Measurements from ENCODE around the gene FGF1.
A peak's percentile ranks its signal among the peaks of the same experiment; 100 is the strongest.

FGF1 gene

GRCh38 chr5:142617416-142618129 lies 68.3 kb downstream of the FGF1 start:
- Histone ChIP-seq H3K9ac (no peak overlapping the region), H3K4me1 (peaks cover 10 to 30% (median 23%) of the 10 kb centered on the region in 10 experiments), H4K20me1 (no peaks in the 10 kb centered on the region), H3K27ac (peak overlapping the region in 1 of 11 experiments; percentile 9; a peak in 3 of 22 replicates), H3K27me3 (no peaks in the 10 kb centered on the region), H3K4me2 (peak overlapping the region in 8 of 11 experiments; percentile 1 to 46 (median 24); a peak in 11 of 22 replicates), H3K4me3 (no peak overlapping the region), H3K9me3 (replicated peaks in 1 of 11) (peaks cover 11 to 22% (median 15%) of the 10 kb centered on the region in 11 experiments), H3K36me3 (no peaks in the 10 kb centered on the region)
- TF ChIP-seq Cebpa-rat (IDR thresholded peaks at IDR 0.05) = no peak

- H3K4me1 ChIP-seq = peaks cover 10 to 30% (median 23%) of the 10 kb centered on the region in 10 experiments
- no peak for TF ChIP-seq Cebpa-rat (IDR thresholded peaks at IDR 0.05)
- H4K20me1 ChIP-seq = no peaks in the 10 kb centered on the region
- no peak overlapping the region for H3K9ac ChIP-seq
- no peak overlapping the region for H3K4me3 ChIP-seq
- H3K27me3 ChIP-seq = no peaks in the 10 kb centered on the region
- peaks cover 9 to 19% (median 15%) of the 10 kb centered on the region in 11 experiments for H3K9me3 ChIP-seq (replicated peaks in 1 of 11)
- no peak overlapping the region for H3K27ac ChIP-seq
- no peaks in the 10 kb centered on the region for H3K36me3 ChIP-seq
- no peak overlapping the region for H3K4me2 ChIP-seq
Measured at GRCh38 chr5:142615948-142616347, 69.9 kb downstream of the FGF1 start.

- Histone ChIP-seq H3K4me3 (no peak overlapping the region), H3K4me2 (peak overlapping the region in 8 of 11 experiments; percentile 24 to 62 (median 46); a peak in 15 of 22 replicates), H3K4me1 (peaks cover 10 to 30% (median 23%) of the 10 kb centered on the region in 10 experiments), H3K27me3 (no peaks in the 10 kb centered on the region), H3K36me3 (no peaks in the 10 kb centered on the region), H3K9ac (no peak overlapping the region), H3K9me3 (replicated peaks in 1 of 11) (peaks cover 0 to 1% (median under 1%) of the 10 kb centered on the region in 11 experiments; a peak in 11 of 22 replicates), H3K27ac (no peak overlapping the region), H4K20me1 (no peaks in the 10 kb centered on the region)
- no peak for TF ChIP-seq Cebpa-rat (IDR thresholded peaks at IDR 0.05)
Measured at GRCh38 chr5:142614054-142614453, 71.8 kb downstream of the FGF1 start.

GRCh38 chr5:142613271-142613671 lies 72.6 kb downstream of the FGF1 start:
- no peak overlapping the region for H3K9ac ChIP-seq
- H3K4me2 ChIP-seq = peak overlapping the region in 1 of 11 experiments; percentile 30; a peak in 1 of 22 replicates
- no peak overlapping the region for H3K4me3 ChIP-seq
- no peaks in the 10 kb centered on the region for H3K36me3 ChIP-seq
- H3K27me3 ChIP-seq = no peaks in the 10 kb centered on the region
- no peak overlapping the region for H3K27ac ChIP-seq
- H3K4me1 ChIP-seq = peaks cover 10 to 27% (median 21%) of the 10 kb centered on the region in 10 experiments
- no peak for TF ChIP-seq Cebpa-rat (IDR thresholded peaks at IDR 0.05)
- H4K20me1 ChIP-seq = no peaks in the 10 kb centered on the region
- no peaks in the 10 kb centered on the region for H3K9me3 ChIP-seq (replicated peaks in 1 of 11)

- Histone ChIP-seq H3K9me3 (replicated peaks in 1 of 11) (no peaks in the 10 kb centered on the region), H3K36me3 (no peaks in the 10 kb centered on the region), H3K9ac (no peak overlapping the region), H3K4me2 (no peak overlapping the region), H3K4me3 (no peak overlapping the region), H4K20me1 (no peaks in the 10 kb centered on the region), H3K27me3 (no peaks in the 10 kb centered on the region), H3K27ac (no peak overlapping the region), H3K4me1 (peaks cover 5 to 21% (median 15%) of the 10 kb centered on the region in 10 experiments; a peak in 19 of 20 replicates)
- no peak for TF ChIP-seq Cebpa-rat (IDR thresholded peaks at IDR 0.05)
Measured at GRCh38 chr5:142612494-142613270, 73.2 kb downstream of the FGF1 start.

- H3K9me3 ChIP-seq (replicated peaks in 1 of 11) = no peaks in the 10 kb centered on the region
- H3K36me3 ChIP-seq = no peaks in the 10 kb centered on the region
- no peak for TF ChIP-seq Cebpa-rat (IDR thresholded peaks at IDR 0.05)
- peaks cover 0 to 14% (median 11%) of the 10 kb centered on the region in 10 experiments; a peak in 15 of 20 replicates for H3K4me1 ChIP-seq
- no peaks in the 10 kb centered on the region for H4K20me1 ChIP-seq
- H3K4me2 ChIP-seq = no peak overlapping the region
- no peaks in the 10 kb centered on the region for H3K27me3 ChIP-seq
- no peak overlapping the region for H3K27ac ChIP-seq
- no peak overlapping the region for H3K9ac ChIP-seq
- no peak overlapping the region for H3K4me3 ChIP-seq
Measured at GRCh38 chr5:142611154-142611553, 74.7 kb downstream of the FGF1 start.

- Histone ChIP-seq H3K27me3 (no peaks in the 10 kb centered on the region), H4K20me1 (no peaks in the 10 kb centered on the region), H3K9ac (no peak overlapping the region), H3K27ac (no peak overlapping the region), H3K36me3 (no peaks in the 10 kb centered on the region), H3K4me1 (peaks cover 0 to 14% (median 11%) of the 10 kb centered on the region in 10 experiments; a peak in 15 of 20 replicates), H3K4me2 (no peak overlapping the region), H3K9me3 (replicated peaks in 1 of 11) (no peaks in the 10 kb centered on the region), H3K4me3 (no peak overlapping the region)
- no peak for TF ChIP-seq Cebpa-rat (IDR thresholded peaks at IDR 0.05)
Measured at GRCh38 chr5:142610176-142611001, 75.5 kb downstream of the FGF1 start.

GRCh38 chr5:142609142-142609541 lies 76.7 kb downstream of the FGF1 start:
- no peak overlapping the region for H3K9ac ChIP-seq
- peaks cover 0 to 9% (median 7%) of the 10 kb centered on the region in 10 experiments; a peak in 15 of 20 replicates for H3K4me1 ChIP-seq
- H3K9me3 ChIP-seq (replicated peaks in 1 of 11) = no peaks in the 10 kb centered on the region
- no peak overlapping the region for H3K4me3 ChIP-seq
- H4K20me1 ChIP-seq = no peaks in the 10 kb centered on the region
- H3K27me3 ChIP-seq = no peaks in the 10 kb centered on the region
- H3K4me2 ChIP-seq = no peak overlapping the region
- H3K27ac ChIP-seq = no peak overlapping the region
- TF ChIP-seq Cebpa-rat (IDR thresholded peaks at IDR 0.05) = no peak
- H3K36me3 ChIP-seq = no peaks in the 10 kb centered on the region

- no peak overlapping the region for H3K27ac ChIP-seq
- H3K36me3 ChIP-seq = no peaks in the 10 kb centered on the region
- H3K9me3 ChIP-seq (replicated peaks in 1 of 11) = no peaks in the 10 kb centered on the region
- H3K9ac ChIP-seq = no peak overlapping the region
- no peak overlapping the region for H3K4me3 ChIP-seq
- H4K20me1 ChIP-seq = no peaks in the 10 kb centered on the region
- 0 out of 20 replicates have a peak, but pooled peaks cover 0 to 7% (median 0%) of the 10 kb centered on the region in 10 experiments for H3K4me1 ChIP-seq
- no peak overlapping the region for H3K4me2 ChIP-seq
- H3K27me3 ChIP-seq = no peaks in the 10 kb centered on the region
- TF ChIP-seq Cebpa-rat (IDR thresholded peaks at IDR 0.05) = no peak
Measured at GRCh38 chr5:142608081-142608480, 77.8 kb downstream of the FGF1 start.
